ENCODE results near the gene GORASP2.

The GORASP2 gene

GRCh38 chr2:170999654-171000053, 70.6 kb downstream of the GORASP2 start:
- no peak for DNase-seq (ENCODE audit: low spot score)

GRCh38 chr2:171004363-171004762, 75.3 kb downstream of the GORASP2 start:
- DNase-seq (ENCODE audit: low spot score) = no peak

- no peak for DNase-seq (ENCODE audit: low spot score)
Measured at GRCh38 chr2:171004833-171005232, 75.8 kb downstream of the GORASP2 start.

GRCh38 chr2:171008550-171009205, 79.6 kb downstream of the GORASP2 start:
- no peak for DNase-seq (ENCODE audit: low spot score)

DNA sequence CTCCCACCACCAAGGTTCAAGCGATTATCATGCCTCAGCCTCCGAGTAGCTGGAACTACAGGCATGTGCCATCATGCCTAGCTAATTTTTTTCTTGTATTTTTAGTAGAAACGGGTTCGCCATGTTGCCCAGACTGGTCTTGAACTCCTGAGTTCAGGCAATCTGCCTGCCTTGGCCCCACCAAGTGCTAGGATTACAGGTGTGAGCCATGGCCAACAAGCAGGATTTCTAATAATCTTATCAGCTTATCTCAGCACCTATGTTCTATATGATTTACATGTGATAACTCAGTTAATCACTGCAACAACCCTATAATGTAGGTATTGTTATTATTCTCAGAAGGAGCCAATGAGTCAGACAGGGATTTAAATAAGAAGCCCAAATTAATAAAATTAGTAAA, 80.3 kb downstream of the GORASP2 start:
- no peak for DNase-seq (ENCODE audit: low spot score)

DNA sequence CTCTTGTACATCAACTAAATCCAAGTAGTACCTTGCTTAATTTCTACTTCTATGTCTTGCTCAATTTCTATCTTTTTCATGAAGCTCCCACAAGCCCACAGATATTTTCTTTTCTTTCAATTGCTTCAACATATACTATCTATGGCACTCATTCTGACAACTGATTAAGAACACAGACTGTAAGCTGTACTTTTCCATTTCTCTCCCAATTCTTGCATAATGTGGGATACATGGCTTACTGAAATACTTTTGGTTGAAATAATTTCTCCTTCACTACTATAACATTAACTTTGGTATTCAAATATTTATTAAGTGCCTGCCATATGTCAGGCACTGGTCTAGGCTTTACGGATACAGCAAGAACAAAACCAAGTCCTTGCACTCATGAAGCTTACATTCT, 84.8 kb downstream of the GORASP2 start:
- no peak for DNase-seq (ENCODE audit: low spot score)

GRCh38 chr2:171016125-171016524, 87.1 kb downstream of the GORASP2 start:
- no peak for DNase-seq (ENCODE audit: low spot score)

Data from CD4-positive, alpha-beta T cell treated with Interleukin-15 for 4 hours (primary cell).